ENCODE measurements around the gene APOBEC3A. TPM values are rescaled to one million over a fixed set of nuclear protein-coding genes. Genes with fewer than 3 reads are reported as not detected.
"Not testable (repeated sequence)": the region's sequence is repeated elsewhere in the genome, so short reads cannot be mapped to it uniquely, and the experiment has no call there.

The APOBEC3A gene
- total RNA-seq, 6 donors from 2014 or later, result 3.0 to 27.3 (median 8.3) TPM

DNA sequence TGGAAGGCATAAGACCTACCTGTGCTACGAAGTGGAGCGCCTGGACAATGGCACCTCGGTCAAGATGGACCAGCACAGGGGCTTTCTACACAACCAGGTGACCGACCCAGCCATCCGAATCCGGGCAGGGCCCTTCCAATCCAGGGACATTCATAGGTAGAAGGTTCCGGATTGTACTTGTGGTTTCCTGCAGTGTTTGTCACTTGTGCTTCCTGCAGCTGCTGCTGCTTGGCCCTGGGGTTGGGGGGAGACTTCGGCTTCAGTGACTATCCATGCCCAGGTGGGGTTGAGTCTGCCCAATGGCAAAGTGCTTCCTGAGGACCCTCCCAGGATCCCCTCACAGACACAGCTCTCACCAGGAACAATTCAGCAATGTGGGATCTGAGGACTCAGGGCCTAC is 2.2 kb downstream of the APOBEC3A start:
- DNase-seq (no peak), ATAC-seq (ENCODE audit: low FRiP score in 2 of 2) (no peak)
- H3K9me3 ChIP-seq, result no peaks in the 10 kb centered on the region
- H3K27me3 ChIP-seq, result no peaks in the 10 kb centered on the region
- H3K27ac ChIP-seq, result no peak overlapping the region
- H3K4me3 ChIP-seq, result no peak overlapping the region
- 71% methylated on average over 8 of the region's 8 CpGs; no CpG with 5 or more reads in 1 of the 2 donors for WGBS, 2 donors
- H3K36me3 ChIP-seq, result no peaks in the 10 kb centered on the region
- H3K4me1 ChIP-seq, result peaks cover 0 to 4% (median 0%) of the 10 kb centered on the region in 4 donors
- no peak for TF ChIP-seq POLR2AphosphoS5 (IDR thresholded peaks at IDR 0.05)
- TF ChIP-seq CTCF (IDR thresholded peaks at IDR 0.05), result no peak
- no peak for TF ChIP-seq POLR2A (IDR thresholded peaks at IDR 0.05)
- TF ChIP-seq EP300 (IDR thresholded peaks at IDR 0.05), result no peak

- DNase-seq; H3K4me1 ChIP-seq; H3K9me3 ChIP-seq; H3K27me3 ChIP-seq; ATAC-seq (ENCODE audit: low FRiP score in 2 of 2); H3K4me3 ChIP-seq; H3K27ac ChIP-seq; H3K36me3 ChIP-seq: not testable (repeated sequence)
- 92% methylated on average over 1 to 4 of the region's 4 CpGs for WGBS, 2 donors
Measured at GRCh38 chr22:38960673-38961072, 3.3 kb downstream of the APOBEC3A start.

DNA sequence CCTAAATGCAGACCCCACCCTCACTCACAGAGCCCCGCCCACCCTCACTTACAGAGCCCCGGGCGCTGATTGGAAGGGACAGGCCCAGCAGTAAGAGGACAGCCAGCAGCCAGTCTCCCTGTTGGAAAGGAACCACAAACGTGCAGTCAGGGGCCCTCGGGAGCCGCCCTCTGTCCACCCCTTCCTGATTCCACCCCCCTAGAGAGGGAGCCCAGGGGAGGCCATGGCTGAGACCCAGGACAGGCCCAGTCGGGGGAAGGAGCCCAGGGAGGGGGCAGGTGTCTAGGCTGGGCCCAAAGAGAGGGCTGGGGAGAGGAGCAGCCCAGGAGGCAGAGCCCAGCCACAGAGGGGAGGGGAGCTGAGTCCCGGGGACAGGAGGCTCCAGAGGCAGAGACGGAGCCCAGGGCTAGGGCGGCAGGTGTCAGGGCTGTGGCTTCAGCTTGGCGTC is 5.9 kb downstream of the APOBEC3A start:
- WGBS, 2 donors, result 33% methylated on average over 8 of the region's 11 CpGs; no CpG with 5 or more reads in 1 of the 2 donors
- H3K36me3 ChIP-seq, DNase-seq, H3K4me1 ChIP-seq, H3K4me3 ChIP-seq, H3K27ac ChIP-seq, H3K9me3 ChIP-seq, H3K27me3 ChIP-seq: not testable (repeated sequence)
- peak in 1 of 2 donors; percentile 2 for ATAC-seq (ENCODE audit: low FRiP score in 2 of 2)

- WGBS, 2 donors, result 59% methylated on average over 9 of the region's 9 CpGs; no CpG with 5 or more reads in 1 of the 2 donors
- Histone ChIP-seq H3K27me3 (no peaks in the 10 kb centered on the region), H3K4me1 (peaks cover 0 to 9% (median 2%) of the 10 kb centered on the region in 4 donors), H3K27ac (no peak overlapping the region), H3K4me3 (no peak overlapping the region), H3K36me3 (no peaks in the 10 kb centered on the region), H3K9me3 (no peaks in the 10 kb centered on the region)
- DNase-seq (no peak), ATAC-seq (ENCODE audit: low FRiP score in 2 of 2) (peak in 1 of 2 donors; percentile 38)
- TF ChIP-seq EP300 (IDR thresholded peaks at IDR 0.05), result no peak
- TF ChIP-seq POLR2AphosphoS5 (IDR thresholded peaks at IDR 0.05), result no peak
Measured at GRCh38 chr22:38963872-38964271, 6.5 kb downstream of the APOBEC3A start.

DNA sequence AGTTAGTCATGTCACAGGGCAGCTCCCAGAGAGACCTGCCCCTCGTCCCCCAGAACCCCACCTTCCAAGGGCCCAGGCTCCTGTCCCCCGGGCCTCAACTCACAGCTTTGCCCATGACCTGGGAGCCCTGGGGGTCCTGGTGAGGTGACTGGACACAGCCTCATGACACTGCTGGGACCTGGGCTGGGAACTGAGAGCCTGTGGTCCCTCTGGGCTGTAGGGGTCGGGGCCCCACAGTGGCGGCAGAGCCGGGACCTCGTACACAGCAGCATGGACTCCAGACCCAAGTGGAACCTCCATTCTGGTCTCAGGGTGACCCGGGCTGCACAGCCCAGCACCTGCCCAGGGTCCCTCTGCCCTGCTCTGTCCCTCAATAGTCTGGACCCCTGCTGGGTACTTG is 6.9 kb downstream of the APOBEC3A start:
- H3K27ac ChIP-seq, result no peak overlapping the region
- H3K4me1 ChIP-seq, result peaks cover 0 to 9% (median 2%) of the 10 kb centered on the region in 4 donors
- TF ChIP-seq POLR2A (IDR thresholded peaks at IDR 0.05), result no peak
- TF ChIP-seq POLR2AphosphoS5 (IDR thresholded peaks at IDR 0.05), result no peak
- no peak for TF ChIP-seq EP300 (IDR thresholded peaks at IDR 0.05)
- TF ChIP-seq CTCF (IDR thresholded peaks at IDR 0.05), result no peak
- no CpG with 5 or more reads among the region's 7 CpGs for WGBS, 2 donors
- no peak for DNase-seq
- no peaks in the 10 kb centered on the region for H3K9me3 ChIP-seq
- no peak overlapping the region for H3K4me3 ChIP-seq
- H3K36me3 ChIP-seq, result no peaks in the 10 kb centered on the region
- H3K27me3 ChIP-seq, result no peaks in the 10 kb centered on the region
- no peak for ATAC-seq (ENCODE audit: low FRiP score in 2 of 2)

- ATAC-seq (ENCODE audit: low FRiP score in 2 of 2) (no peak), DNase-seq (no peak)
- WGBS, 2 donors, result 86% methylated on average over 4 of the region's 4 CpGs; no CpG with 5 or more reads in 1 of the 2 donors
- Histone ChIP-seq H3K27ac (no peak overlapping the region), H3K4me1 (peaks cover 0 to 9% (median 2%) of the 10 kb centered on the region in 4 donors), H3K9me3 (no peaks in the 10 kb centered on the region), H3K36me3 (no peaks in the 10 kb centered on the region), H3K27me3 (no peaks in the 10 kb centered on the region), H3K4me3 (no peak overlapping the region)
- TF ChIP-seq EP300 (IDR thresholded peaks at IDR 0.05) (no peak), CTCF (IDR thresholded peaks at IDR 0.05) (no peak), POLR2A (IDR thresholded peaks at IDR 0.05) (no peak), POLR2AphosphoS5 (IDR thresholded peaks at IDR 0.05) (no peak)
Measured at GRCh38 chr22:38964989-38965388, 7.6 kb downstream of the APOBEC3A start.
